Cardiac fibroblast (primary cell): ENCODE results near the gene SAT1.

Experiments used
- DNase-seq, 2 donors: peaks; one replicate each; pipeline versions ENCODE4 v3.0.0 to v3.0.0-alpha.2; 2010; ENCODE audit warnings: low read depth in 2 of 2
- H3K4me3 ChIP-seq, 2 donors: replicated peaks in 1 of 2; 1 replicate in 1 of 2; 2 replicates in 1 of 2; pipeline ENCODE4 v1.5.1; 2011; ENCODE audit warnings: low read depth in 2 of 2, low read length in 2 of 2, mild to moderate bottlenecking in 2 of 2, moderate library complexity in 1 of 2
- CTCF ChIP-seq: IDR thresholded peaks from one replicate; pipeline ENCODE4 v1.5.1; 2011; ENCODE audit warnings: low read depth, mild to moderate bottlenecking, low read length, inconsistent platforms

The SAT1 gene

GRCh38 chrX:23776363-23776762, 6.6 kb upstream of the SAT1 start:
- no peak for DNase-seq
- H3K4me3 ChIP-seq: no peak overlapping the region
- no peak for TF ChIP-seq CTCF

- TF ChIP-seq CTCF: peak; percentile 11
- DNase-seq: peak; percentile 19 to 69
- no peak overlapping the region for H3K4me3 ChIP-seq
These were observed 3.9 kb upstream of the SAT1 start for GRCh38 chrX:23779025-23779424.

- TF ChIP-seq CTCF: no peak
- peak overlapping the region in 1 of 2 donors; percentile 37 for H3K4me3 ChIP-seq
- peak in 1 of 2 donors; percentile 60 for DNase-seq
These were observed 518 bp upstream of the SAT1 start for GRCh38 chrX:23782455-23782854.

- H3K4me3 ChIP-seq: peak overlapping the region; percentile 68 to 73
- DNase-seq: peak; percentile 29 to 37
- TF ChIP-seq CTCF: no peak
These were observed 856 bp downstream of the SAT1 start for GRCh38 chrX:23783589-23784469.

GRCh38 chrX:23784470-23785331, 1.7 kb downstream of the SAT1 start:
- DNase-seq: peak; percentile 82 to 91
- peak overlapping the region; percentile 68 to 73 for H3K4me3 ChIP-seq
- no peak for TF ChIP-seq CTCF

- DNase-seq: peak; percentile 24 to 43
- peak overlapping the region in 1 of 2 donors; percentile 7 for H3K4me3 ChIP-seq
These were observed 2.6 kb downstream of the SAT1 start for GRCh38 chrX:23785580-23785979.

More at GRCh38 chrX:23785580-23785979, 2.6 kb downstream of the SAT1 start:
- no peak for TF ChIP-seq CTCF
